Liver (tissue), 9 donors: ENCODE results near the gene RGR. TPM values are rescaled to one million over a fixed set of nuclear protein-coding genes. Genes with fewer than 3 reads are reported as not detected.

Source experiments
- DNase-seq: peaks from one replicate; pipeline ENCODE4 v3.0.0-alpha.2; 2017; ENCODE audit warnings: low spot score
- H3K27ac ChIP-seq, 2 donors: one replicate each; pipeline ENCODE4 v1.7.0; 2013; ENCODE audit warnings: inconsistent platforms in 2 of 2, low read length in 2 of 2, control low read depth in 1 of 2, low read depth in 1 of 2, mild to moderate bottlenecking in 1 of 2
- H3K27me3 ChIP-seq, 4 donors: one replicate each; pipeline versions ENCODE4 v1.6.1 to v1.7.0; 2013; ENCODE audit warnings: low read length in 3 of 4, inconsistent platforms in 1 of 4, mild to moderate bottlenecking in 1 of 4, moderate library complexity in 1 of 4; ENCODE audit not compliant: control insufficient read depth in 4 of 4, insufficient read depth in 4 of 4
- H3K36me3 ChIP-seq, 4 donors: one replicate each; pipeline versions ENCODE4 v1.6.1 to v1.7.0; 2013; ENCODE audit warnings: low read length in 3 of 4, mild to moderate bottlenecking in 3 of 4, low read depth in 1 of 4, moderate library complexity in 1 of 4; ENCODE audit not compliant: control insufficient read depth in 4 of 4, insufficient read depth in 3 of 4
- H3K4me1 ChIP-seq, 4 donors: one replicate each; pipeline versions ENCODE4 v1.6.1 to v1.7.0; 2013; ENCODE audit warnings: low read length in 3 of 4, mild to moderate bottlenecking in 3 of 4, moderate library complexity in 1 of 4; ENCODE audit not compliant: control insufficient read depth in 4 of 4, insufficient read depth in 4 of 4
- H3K4me3 ChIP-seq, 3 donors: one replicate each; pipeline versions ENCODE4 v1.6.1 to v1.7.0; 2013; ENCODE audit warnings: low read length in 3 of 3, control low read depth in 1 of 3, low read depth in 1 of 3, mild to moderate bottlenecking in 1 of 3
- H3K9ac ChIP-seq, 2 donors: one replicate each; pipeline ENCODE4 v1.7.0; 2013; ENCODE audit warnings: low read length in 2 of 2, mild to moderate bottlenecking in 2 of 2, moderate library complexity in 2 of 2, control low read depth in 1 of 2, low read depth in 1 of 2
- H3K9me3 ChIP-seq, 4 donors: one replicate each; pipeline versions ENCODE4 v1.6.1 to v1.7.0; 2013; ENCODE audit warnings: low read length in 3 of 4; ENCODE audit not compliant: control insufficient read depth in 4 of 4
- EGR1 ChIP-seq, 2 donors: IDR thresholded peaks; 2 replicates each; pipeline ENCODE4 v1.6.1; 2016 to 2018; ENCODE audit warnings: antibody characterized with exemption in 2 of 2, low read depth in 2 of 2
- FOXA1 ChIP-seq: IDR thresholded peaks from 2 replicates; pipeline ENCODE4 v1.6.1; 2016; ENCODE audit warnings: antibody characterized with exemption
- FOXA2 ChIP-seq: IDR thresholded peaks from 2 replicates; pipeline ENCODE4 v1.6.1; 2016; ENCODE audit warnings: antibody characterized with exemption
- GABPA ChIP-seq, 2 donors: IDR thresholded peaks in 1 of 2; conservative IDR thresholded peaks in 1 of 2; 2 replicates each; pipeline ENCODE4 v1.6.1; 2016; ENCODE audit warnings: antibody characterized with exemption in 2 of 2, mild to moderate bottlenecking in 1 of 2, moderate library complexity in 1 of 2
- HNF4A ChIP-seq, 2 donors: conservative IDR thresholded peaks; 2 replicates each; pipeline ENCODE4 v1.6.1; 2016; ENCODE audit warnings: antibody characterized with exemption in 2 of 2, mild to moderate bottlenecking in 2 of 2
- HNF4G ChIP-seq: IDR thresholded peaks from 2 replicates; pipeline ENCODE4 v1.6.1; 2016; ENCODE audit warnings: antibody characterized with exemption
- JUND ChIP-seq, 2 donors: IDR thresholded peaks; 2 replicates each; pipeline ENCODE4 v1.6.1; 2016; ENCODE audit warnings: antibody characterized with exemption in 2 of 2
- NR2F2 ChIP-seq: IDR thresholded peaks from 2 replicates; pipeline ENCODE4 v1.6.1; 2016; ENCODE audit warnings: antibody characterized with exemption
- RAD21 ChIP-seq, 2 donors: IDR thresholded peaks; 2 replicates each; pipeline ENCODE4 v1.6.1; 2016; ENCODE audit warnings: antibody characterized with exemption in 2 of 2, mild to moderate bottlenecking in 2 of 2
- RXRA ChIP-seq, 2 donors: IDR thresholded peaks; 2 replicates each; pipeline ENCODE4 v1.6.1; 2017 to 2018; ENCODE audit warnings: antibody characterized with exemption in 2 of 2, mild to moderate bottlenecking in 1 of 2
- SP1 ChIP-seq: IDR thresholded peaks from 2 replicates; pipeline ENCODE4 v1.6.1; 2018; ENCODE audit warnings: antibody characterized with exemption, mild to moderate bottlenecking
- TAF1 ChIP-seq: conservative IDR thresholded peaks from 2 replicates; pipeline ENCODE4 v1.6.1; 2016; ENCODE audit warnings: antibody characterized with exemption, mild to moderate bottlenecking
- YY1 ChIP-seq: IDR thresholded peaks from 2 replicates; pipeline ENCODE4 v1.6.1; 2016; ENCODE audit warnings: antibody characterized with exemption, mild to moderate bottlenecking
- WGBS: extraction: QIAGEN DNeasy Blood & Tissue Kit; methylation state at CpG from one replicate; pipeline ENCODE4 v1.1.7; 2013; 5-methylcytosine and 5-hydroxymethylcytosine counted together
- polyA plus RNA-seq, 2 donors: library from polyadenylated mRNA; stranded (reverse) in 1 of 2; unstranded in 1 of 2; fragments of 200-250 nt in 1 of 2; fragments of >200 nt in 1 of 2; fragmentation: Nextera tagmentation in 1 of 2; extraction: Ambion mirVana in 1 of 2; gene quantifications; one replicate each; pipeline versions ENCODE4 v1.2.1 to v1.2.3, GENCODE V29; 2013 to 2015
- total RNA-seq, 2 donors: library from RNA; depleted of rRNA; stranded (reverse); fragments of >200 nt; gene quantifications; one replicate each; pipeline ENCODE4 v1.2.3, GENCODE V29; 2014
- TF ChIP-seq, protein P1 (sequence below): IDR thresholded peaks from 2 replicates; pipeline ENCODE4 v1.6.1; 2016; ENCODE audit warnings: antibody characterized with exemption
- TF ChIP-seq, protein P2 (sequence below): IDR thresholded peaks from 2 replicates; pipeline ENCODE4 v1.6.1; 2016; ENCODE audit warnings: antibody characterized with exemption
- TF ChIP-seq, protein P3 (sequence below): IDR thresholded peaks from 2 replicates; pipeline ENCODE4 v1.6.1; 2016; ENCODE audit warnings: antibody characterized with exemption
- TF ChIP-seq, protein P4 (sequence below): IDR thresholded peaks from 2 replicates; pipeline ENCODE4 v1.6.1; 2016; ENCODE audit warnings: antibody characterized with exemption, mild to moderate bottlenecking
- TF ChIP-seq, protein P5 (sequence below): fragments of 150-350 bp; IDR thresholded peaks from 2 replicates; pipeline ENCODE4 v1.5.1; 2017; ENCODE audit warnings: improper control_type of control experiment, low read depth, low read length; ENCODE audit not compliant: missing input control
- donor health status: healthy.
- donor health status: healthy.
- donor health status: healthy.
- donor health status: healthy.
- donor health status: healthy.

The RGR gene
- total and polyA plus RNA-seq, 4 donors = not detected

DNA sequence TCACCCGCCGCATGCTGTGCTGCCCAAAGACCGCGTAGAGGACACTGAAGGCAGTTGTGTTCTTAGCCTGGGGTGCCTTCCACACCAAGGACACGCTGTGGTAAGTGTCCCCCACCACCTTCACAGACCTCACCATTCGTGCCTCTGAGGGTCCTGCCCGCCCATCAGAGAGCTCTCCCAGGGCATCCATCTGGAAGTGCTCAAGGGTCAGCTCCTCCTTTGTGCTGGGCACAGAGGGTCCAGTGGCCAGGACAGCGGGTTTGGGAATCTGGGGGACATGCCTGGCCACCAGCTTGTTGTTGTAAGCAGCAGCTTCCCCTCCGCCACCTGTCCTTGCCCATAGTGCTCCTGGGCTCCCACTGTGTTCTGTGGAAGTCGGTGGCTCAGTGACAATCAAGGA, 12.5 kb upstream of the RGR start:
- 82% methylated on average over 10 of the region's 10 CpGs for WGBS
- Histone ChIP-seq H3K9ac (no peak overlapping the region), H3K9me3 (no peaks in the 10 kb centered on the region), H3K4me3 (no peak overlapping the region), H3K36me3 (no peaks in the 10 kb centered on the region), H3K27ac (no peak overlapping the region), H3K27me3 (peaks cover 0 to 9% (median 3%) of the 10 kb centered on the region in 4 donors), H3K4me1 (no peaks in the 10 kb centered on the region)
- DNase-seq = no peak
- TF ChIP-seq RXRA (IDR thresholded peaks at IDR 0.05) = no peak
- no peak for TF ChIP-seq TAF1
- no peak for TF ChIP-seq GABPA (IDR thresholded peaks at IDR 0.05 in 1 of 2, conservative IDR thresholded peaks at IDR 0.05 in 1 of 2)
- TF ChIP-seq, protein P1, sequence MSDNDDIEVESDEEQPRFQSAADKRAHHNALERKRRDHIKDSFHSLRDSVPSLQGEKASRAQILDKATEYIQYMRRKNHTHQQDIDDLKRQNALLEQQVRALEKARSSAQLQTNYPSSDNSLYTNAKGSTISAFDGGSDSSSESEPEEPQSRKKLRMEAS = no peak
- no peak for TF ChIP-seq RAD21 (IDR thresholded peaks at IDR 0.05)
- TF ChIP-seq FOXA2 = no peak
- TF ChIP-seq, protein P2, sequence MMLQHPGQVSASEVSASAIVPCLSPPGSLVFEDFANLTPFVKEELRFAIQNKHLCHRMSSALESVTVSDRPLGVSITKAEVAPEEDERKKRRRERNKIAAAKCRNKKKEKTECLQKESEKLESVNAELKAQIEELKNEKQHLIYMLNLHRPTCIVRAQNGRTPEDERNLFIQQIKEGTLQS = no peak
- TF ChIP-seq, protein P3, sequence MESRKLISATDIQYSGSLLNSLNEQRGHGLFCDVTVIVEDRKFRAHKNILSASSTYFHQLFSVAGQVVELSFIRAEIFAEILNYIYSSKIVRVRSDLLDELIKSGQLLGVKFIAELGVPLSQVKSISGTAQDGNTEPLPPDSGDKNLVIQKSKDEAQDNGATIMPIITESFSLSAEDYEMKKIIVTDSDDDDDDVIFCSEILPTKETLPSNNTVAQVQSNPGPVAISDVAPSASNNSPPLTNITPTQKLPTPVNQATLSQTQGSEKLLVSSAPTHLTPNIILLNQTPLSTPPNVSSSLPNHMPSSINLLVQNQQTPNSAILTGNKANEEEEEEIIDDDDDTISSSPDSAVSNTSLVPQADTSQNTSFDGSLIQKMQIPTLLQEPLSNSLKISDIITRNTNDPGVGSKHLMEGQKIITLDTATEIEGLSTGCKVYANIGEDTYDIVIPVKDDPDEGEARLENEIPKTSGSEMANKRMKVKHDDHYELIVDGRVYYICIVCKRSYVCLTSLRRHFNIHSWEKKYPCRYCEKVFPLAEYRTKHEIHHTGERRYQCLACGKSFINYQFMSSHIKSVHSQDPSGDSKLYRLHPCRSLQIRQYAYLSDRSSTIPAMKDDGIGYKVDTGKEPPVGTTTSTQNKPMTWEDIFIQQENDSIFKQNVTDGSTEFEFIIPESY = no peak

DNA sequence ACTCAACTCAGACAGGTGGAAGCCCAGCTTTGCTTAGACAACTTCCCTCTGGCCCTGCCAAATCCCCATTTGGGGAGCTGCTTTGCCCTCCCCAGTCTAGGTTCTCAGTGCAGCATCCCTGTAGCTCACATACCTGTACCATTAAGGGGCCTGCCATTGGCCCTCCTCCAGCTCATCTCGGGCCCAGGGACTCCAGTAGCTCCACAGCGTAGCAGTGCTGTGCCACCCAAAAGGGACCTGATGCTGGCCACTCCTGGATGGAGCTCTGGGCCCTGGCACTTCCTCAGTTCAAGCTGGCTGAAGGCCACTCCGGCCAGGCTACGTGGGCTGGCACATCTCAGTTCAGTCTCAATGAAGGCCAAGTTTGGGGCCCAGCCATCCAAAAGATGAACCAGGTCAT, 10.9 kb upstream of the RGR start:
- Histone ChIP-seq H3K4me1 (no peaks in the 10 kb centered on the region), H3K27me3 (peaks cover 0 to 9% (median 4%) of the 10 kb centered on the region in 4 donors), H3K9ac (no peak overlapping the region), H3K9me3 (peaks cover 0 to 3% (median 0%) of the 10 kb centered on the region in 4 donors), H3K27ac (no peak overlapping the region), H3K36me3 (no peaks in the 10 kb centered on the region), H3K4me3 (no peak overlapping the region)
- 86% methylated on average over 4 of the region's 4 CpGs for WGBS
- TF ChIP-seq FOXA1 (no peak), SP1 (no peak), YY1 (no peak), JUND (IDR thresholded peaks at IDR 0.05) (no peak), GABPA (IDR thresholded peaks at IDR 0.05 in 1 of 2, conservative IDR thresholded peaks at IDR 0.05 in 1 of 2) (no peak), FOXA2 (no peak), TAF1 (no peak), HNF4A (conservative IDR thresholded peaks at IDR 0.05) (no peak), HNF4G (no peak), NR2F2 (no peak), RXRA (IDR thresholded peaks at IDR 0.05) (no peak), RAD21 (IDR thresholded peaks at IDR 0.05) (no peak), EGR1 (IDR thresholded peaks at IDR 0.05; ENCODE audit: low read depth in 2 of 2) (no peak)
- TF ChIP-seq, protein P2 = no peak
- TF ChIP-seq, protein P4, sequence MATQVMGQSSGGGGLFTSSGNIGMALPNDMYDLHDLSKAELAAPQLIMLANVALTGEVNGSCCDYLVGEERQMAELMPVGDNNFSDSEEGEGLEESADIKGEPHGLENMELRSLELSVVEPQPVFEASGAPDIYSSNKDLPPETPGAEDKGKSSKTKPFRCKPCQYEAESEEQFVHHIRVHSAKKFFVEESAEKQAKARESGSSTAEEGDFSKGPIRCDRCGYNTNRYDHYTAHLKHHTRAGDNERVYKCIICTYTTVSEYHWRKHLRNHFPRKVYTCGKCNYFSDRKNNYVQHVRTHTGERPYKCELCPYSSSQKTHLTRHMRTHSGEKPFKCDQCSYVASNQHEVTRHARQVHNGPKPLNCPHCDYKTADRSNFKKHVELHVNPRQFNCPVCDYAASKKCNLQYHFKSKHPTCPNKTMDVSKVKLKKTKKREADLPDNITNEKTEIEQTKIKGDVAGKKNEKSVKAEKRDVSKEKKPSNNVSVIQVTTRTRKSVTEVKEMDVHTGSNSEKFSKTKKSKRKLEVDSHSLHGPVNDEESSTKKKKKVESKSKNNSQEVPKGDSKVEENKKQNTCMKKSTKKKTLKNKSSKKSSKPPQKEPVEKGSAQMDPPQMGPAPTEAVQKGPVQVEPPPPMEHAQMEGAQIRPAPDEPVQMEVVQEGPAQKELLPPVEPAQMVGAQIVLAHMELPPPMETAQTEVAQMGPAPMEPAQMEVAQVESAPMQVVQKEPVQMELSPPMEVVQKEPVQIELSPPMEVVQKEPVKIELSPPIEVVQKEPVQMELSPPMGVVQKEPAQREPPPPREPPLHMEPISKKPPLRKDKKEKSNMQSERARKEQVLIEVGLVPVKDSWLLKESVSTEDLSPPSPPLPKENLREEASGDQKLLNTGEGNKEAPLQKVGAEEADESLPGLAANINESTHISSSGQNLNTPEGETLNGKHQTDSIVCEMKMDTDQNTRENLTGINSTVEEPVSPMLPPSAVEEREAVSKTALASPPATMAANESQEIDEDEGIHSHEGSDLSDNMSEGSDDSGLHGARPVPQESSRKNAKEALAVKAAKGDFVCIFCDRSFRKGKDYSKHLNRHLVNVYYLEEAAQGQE = no peak
- TF ChIP-seq, protein P1 = no peak
- TF ChIP-seq, protein P5, sequence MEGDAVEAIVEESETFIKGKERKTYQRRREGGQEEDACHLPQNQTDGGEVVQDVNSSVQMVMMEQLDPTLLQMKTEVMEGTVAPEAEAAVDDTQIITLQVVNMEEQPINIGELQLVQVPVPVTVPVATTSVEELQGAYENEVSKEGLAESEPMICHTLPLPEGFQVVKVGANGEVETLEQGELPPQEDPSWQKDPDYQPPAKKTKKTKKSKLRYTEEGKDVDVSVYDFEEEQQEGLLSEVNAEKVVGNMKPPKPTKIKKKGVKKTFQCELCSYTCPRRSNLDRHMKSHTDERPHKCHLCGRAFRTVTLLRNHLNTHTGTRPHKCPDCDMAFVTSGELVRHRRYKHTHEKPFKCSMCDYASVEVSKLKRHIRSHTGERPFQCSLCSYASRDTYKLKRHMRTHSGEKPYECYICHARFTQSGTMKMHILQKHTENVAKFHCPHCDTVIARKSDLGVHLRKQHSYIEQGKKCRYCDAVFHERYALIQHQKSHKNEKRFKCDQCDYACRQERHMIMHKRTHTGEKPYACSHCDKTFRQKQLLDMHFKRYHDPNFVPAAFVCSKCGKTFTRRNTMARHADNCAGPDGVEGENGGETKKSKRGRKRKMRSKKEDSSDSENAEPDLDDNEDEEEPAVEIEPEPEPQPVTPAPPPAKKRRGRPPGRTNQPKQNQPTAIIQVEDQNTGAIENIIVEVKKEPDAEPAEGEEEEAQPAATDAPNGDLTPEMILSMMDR = no peak
- TF ChIP-seq, protein P3 = no peak
- no peak for DNase-seq
